NB4 (cell line): Measurements from ENCODE around the gene RGS6.

Experiments used
- DNase-seq: peaks from one replicate; pipeline ENCODE4 v3.0.0; 2010; ENCODE audit warnings: low read depth
- H3K4me3 ChIP-seq: one replicate; pipeline ENCODE4 v1.5.1; 2011; ENCODE audit warnings: mild to moderate bottlenecking, low read depth, low read length, moderate library complexity
- MAX ChIP-seq: IDR thresholded peaks from 2 replicates; pipeline ENCODE4 v1.6.1; 2011; ENCODE audit warnings: low read depth, low read length
- MYC ChIP-seq: IDR thresholded peaks from 2 replicates; pipeline ENCODE4 v1.6.1; 2011; ENCODE audit warnings: low read depth, low read length
- POLR2A ChIP-seq: IDR thresholded peaks from 2 replicates; pipeline ENCODE4 v1.6.1; 2011; ENCODE audit warnings: mild to moderate bottlenecking; ENCODE audit not compliant: insufficient read length; ENCODE audit errors: extremely low read depth
- TF ChIP-seq, protein P1 (sequence below): IDR thresholded peaks from one replicate; pipeline ENCODE4 v1.5.1; 2012; ENCODE audit warnings: low read depth, low read length

RGS6 gene

GRCh38 chr14:72462056-72462455 lies 529.8 kb downstream of the RGS6 start:
- no peak overlapping the region for H3K4me3 ChIP-seq
- TF ChIP-seq POLR2A: no peak
- no peak for TF ChIP-seq MAX
- TF ChIP-seq, protein P1, sequence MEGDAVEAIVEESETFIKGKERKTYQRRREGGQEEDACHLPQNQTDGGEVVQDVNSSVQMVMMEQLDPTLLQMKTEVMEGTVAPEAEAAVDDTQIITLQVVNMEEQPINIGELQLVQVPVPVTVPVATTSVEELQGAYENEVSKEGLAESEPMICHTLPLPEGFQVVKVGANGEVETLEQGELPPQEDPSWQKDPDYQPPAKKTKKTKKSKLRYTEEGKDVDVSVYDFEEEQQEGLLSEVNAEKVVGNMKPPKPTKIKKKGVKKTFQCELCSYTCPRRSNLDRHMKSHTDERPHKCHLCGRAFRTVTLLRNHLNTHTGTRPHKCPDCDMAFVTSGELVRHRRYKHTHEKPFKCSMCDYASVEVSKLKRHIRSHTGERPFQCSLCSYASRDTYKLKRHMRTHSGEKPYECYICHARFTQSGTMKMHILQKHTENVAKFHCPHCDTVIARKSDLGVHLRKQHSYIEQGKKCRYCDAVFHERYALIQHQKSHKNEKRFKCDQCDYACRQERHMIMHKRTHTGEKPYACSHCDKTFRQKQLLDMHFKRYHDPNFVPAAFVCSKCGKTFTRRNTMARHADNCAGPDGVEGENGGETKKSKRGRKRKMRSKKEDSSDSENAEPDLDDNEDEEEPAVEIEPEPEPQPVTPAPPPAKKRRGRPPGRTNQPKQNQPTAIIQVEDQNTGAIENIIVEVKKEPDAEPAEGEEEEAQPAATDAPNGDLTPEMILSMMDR: no peak
- no peak for TF ChIP-seq MYC
- no peak for DNase-seq

- TF ChIP-seq, protein P1: no peak
- TF ChIP-seq MYC: no peak
- TF ChIP-seq MAX: no peak
- no peak for TF ChIP-seq POLR2A
- no peak for DNase-seq
- no peak overlapping the region for H3K4me3 ChIP-seq
Measured at GRCh38 chr14:72463291-72463866, 531.1 kb downstream of the RGS6 start.

GRCh38 chr14:72464226-72464625 lies 532.0 kb downstream of the RGS6 start:
- no peak for DNase-seq
- TF ChIP-seq, protein P1: no peak
- TF ChIP-seq MYC (no peak), MAX (no peak)
- H3K4me3 ChIP-seq: no peak overlapping the region

DNA sequence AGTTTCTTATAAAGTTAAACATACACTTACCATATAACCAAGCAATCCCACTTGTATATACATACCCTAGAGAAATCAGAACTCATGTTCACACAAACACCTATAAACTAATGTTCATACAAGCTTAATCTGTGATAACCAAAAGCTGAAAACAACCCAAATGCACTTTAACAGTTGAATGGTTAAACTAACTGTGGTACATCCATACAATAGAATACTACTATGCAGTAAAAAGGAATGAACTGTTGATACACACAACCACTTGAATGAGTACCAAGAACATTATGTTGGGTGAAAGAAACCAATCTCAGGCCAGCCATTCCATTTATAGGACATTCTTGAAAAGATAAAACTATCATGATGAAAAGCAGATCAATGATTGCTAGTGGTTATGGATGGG lies 534.1 kb downstream of the RGS6 start:
- TF ChIP-seq MAX: no peak
- no peak for TF ChIP-seq POLR2A
- no peak for TF ChIP-seq MYC
- TF ChIP-seq, protein P1: no peak
- no peak for DNase-seq
- H3K4me3 ChIP-seq: no peak overlapping the region

GRCh38 chr14:72471346-72471745 lies 539.1 kb downstream of the RGS6 start:
- TF ChIP-seq MAX (no peak), MYC (no peak)
- H3K4me3 ChIP-seq: no peak overlapping the region
- DNase-seq: no peak

DNA sequence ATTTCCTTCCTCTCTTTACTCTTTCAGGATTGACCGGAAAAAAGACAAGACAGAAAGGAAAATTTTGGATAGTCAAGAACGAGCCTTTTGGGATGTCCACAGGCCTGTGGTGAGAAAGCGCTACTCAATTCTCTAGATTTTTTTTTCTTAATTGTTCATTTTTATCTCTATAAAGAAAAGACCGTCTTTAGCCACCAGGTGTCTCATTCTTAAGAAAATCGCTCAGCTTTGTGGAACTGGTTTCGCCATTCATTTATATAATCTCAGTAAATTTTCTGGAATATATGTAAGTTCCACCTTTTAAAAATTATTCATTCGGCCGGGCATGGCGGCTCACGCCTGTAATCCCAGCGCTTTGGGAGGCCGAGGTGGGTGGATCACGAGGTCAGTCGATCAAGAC lies 540.6 kb downstream of the RGS6 start:
- H3K4me3 ChIP-seq: no peak overlapping the region
- peak; percentile 14 for DNase-seq
- TF ChIP-seq, protein P1: no peak
- TF ChIP-seq MYC (no peak), MAX (no peak), POLR2A (no peak)
